Stomach (tissue), 9 donors: ENCODE measurements around the gene EXOSC7. TPM values are rescaled to one million over a fixed set of nuclear protein-coding genes. Genes with fewer than 3 reads are reported as not detected.

Source experiments
- DNase-seq, 2 donors: peaks; one replicate each; pipeline versions ENCODE4 v3.0.0 to v3.0.0-alpha.2; 2013 to 2019
- H3K27ac ChIP-seq, 5 donors: fragments of 200-600 bp in 4 of 5; sonication (generic) in 4 of 5; one replicate each; pipeline ENCODE4 v1.5.1; 2013 to 2019; ENCODE audit warnings: mild to moderate bottlenecking in 1 of 5, moderate library complexity in 1 of 5
- H3K27me3 ChIP-seq, 3 donors: fragments of 200-600 bp; sonication (generic); one replicate each; pipeline ENCODE4 v1.5.1; 2017 to 2019; ENCODE audit warnings: mixed run types in 1 of 3
- H3K36me3 ChIP-seq, 4 donors: fragments of 200-600 bp; sonication (generic); 1 replicate in 3 of 4; 2 replicates in 1 of 4; pipeline ENCODE4 v1.5.1; 2016 to 2019
- H3K4me1 ChIP-seq, 4 donors: fragments of 200-600 bp; sonication (generic); one replicate each; pipeline ENCODE4 v1.5.1; 2016 to 2019
- H3K4me3 ChIP-seq, 4 donors: fragments of 200-600 bp; sonication (generic) in 3 of 4; one replicate each; pipeline ENCODE4 v1.5.1; 2016 to 2019; ENCODE audit warnings: mild to moderate bottlenecking in 1 of 4
- H3K9me3 ChIP-seq, 4 donors: fragments of 200-600 bp; sonication (generic); one replicate each; pipeline ENCODE4 v1.5.1; 2016 to 2019
- CTCF ChIP-seq, 7 experiments: fragments of 450-650 bp in 4 of 7; fragments of 200-600 bp in 3 of 7; sonication (generic) in 3 of 7; IDR thresholded peaks; one replicate each; pipeline ENCODE4 v1.5.1; 2016 to 2019; ENCODE audit warnings: antibody characterized with exemption in 7 of 7, control low read depth in 2 of 7, mild to moderate bottlenecking in 1 of 7
- EP300 ChIP-seq: sonication (generic); formaldehyde crosslinking; IDR thresholded peaks from one replicate; pipeline ENCODE4 v1.6.1; 2017; ENCODE audit warnings: antibody characterized with exemption
- POLR2A ChIP-seq, 4 donors: fragments of 450-650 bp; IDR thresholded peaks; one replicate each; pipeline ENCODE4 v1.6.1; 2016; ENCODE audit warnings: antibody characterized with exemption in 4 of 4, control low read depth in 2 of 4, mild to moderate bottlenecking in 1 of 4, moderate library complexity in 1 of 4
- POLR2AphosphoS5 ChIP-seq, 3 donors: sonication (generic); formaldehyde crosslinking; IDR thresholded peaks; one replicate each; pipeline ENCODE4 v1.6.1; 2016; ENCODE audit warnings: antibody characterized with exemption in 3 of 3
- WGBS, 5 donors: extraction: QIAGEN DNeasy Blood & Tissue Kit in 3 of 5; methylation state at CpG; one replicate each; pipeline versions ENCODE4 v1.1.5 to v1.1.7; 2013 to 2018; 5-methylcytosine and 5-hydroxymethylcytosine counted together
- intact Hi-C: fragments of 100-400 bp; cut with DNase I; formaldehyde crosslinking; loops from one replicate; pipeline ENCODE4 v1.15.1; 2023; ENCODE audit warnings: low total_unique reads
- polyA plus RNA-seq, 3 donors: library from polyadenylated mRNA; stranded (reverse); fragments of 200-250 nt; gene quantifications; one replicate each; pipeline ENCODE4 v1.2.3, GENCODE V29; 2013
- total RNA-seq, 5 donors: library from RNA; depleted of rRNA; stranded (reverse); fragments of >200 nt; gene quantifications; one replicate each; pipeline versions ENCODE4 v1.1.0 to v1.2.3, GENCODE V29; 2014 to 2016
- donor health status: healthy with polysubstance abuse.
- donor health status: Bipolar disorder and iron deficiency.
- donor health status: healthy.

EXOSC7 gene
- total and polyA plus RNA-seq, 8 donors: 29.5 to 57.4 (median 42.6) TPM

- peak in 1 of 2 donors; percentile 8 for DNase-seq
- peak overlapping the region in 2 of 5 donors; percentile 36 to 80 for H3K27ac ChIP-seq
- no peaks in the 10 kb centered on the region for H3K36me3 ChIP-seq
- 69 to 89% (median 79%) methylated on average over 2 of the region's 2 CpGs for WGBS, 5 donors
- H3K4me1 ChIP-seq: peaks cover 5 to 87% (median 30%) of the 10 kb centered on the region in 4 donors
- TF ChIP-seq POLR2AphosphoS5 (IDR thresholded peaks at IDR 0.05): no peak
- no peak for TF ChIP-seq EP300
- no peak for TF ChIP-seq CTCF (IDR thresholded peaks at IDR 0.05)
- TF ChIP-seq POLR2A (IDR thresholded peaks at IDR 0.05): no peak
- intact Hi-C loops: no loop called here
- H3K4me3 ChIP-seq: no peak overlapping the region
- H3K27me3 ChIP-seq: no peaks in the 10 kb centered on the region
- no peaks in the 10 kb centered on the region for H3K9me3 ChIP-seq
Observed at GRCh38 chr3:44969828-44970179, 6.2 kb upstream of the EXOSC7 start.

DNA sequence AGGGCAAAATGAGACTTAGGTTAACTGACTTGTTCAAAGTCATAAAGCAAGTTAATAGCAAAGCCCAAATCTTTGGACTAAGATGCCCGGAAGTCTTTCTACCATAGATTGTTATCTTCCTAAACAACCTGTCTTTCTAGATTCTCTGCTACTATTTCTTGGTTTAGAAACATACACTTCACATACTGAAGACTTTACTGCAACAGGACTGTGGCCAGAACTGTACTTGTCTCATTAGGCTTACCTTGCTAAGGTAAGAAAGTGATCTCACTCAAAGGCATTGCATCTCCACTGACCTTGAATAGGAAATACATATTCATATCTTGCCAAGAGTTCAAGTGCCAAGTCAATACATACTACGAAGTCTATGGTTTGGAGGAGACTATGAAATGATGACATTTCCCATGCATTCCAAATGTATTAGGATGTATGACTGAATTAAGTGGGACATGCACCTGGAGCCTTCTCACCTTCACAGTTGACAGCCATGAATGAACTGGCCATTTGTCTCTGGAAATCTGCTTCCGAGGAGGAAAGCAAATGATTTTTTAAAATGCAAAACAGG is 5.0 kb upstream of the EXOSC7 start:
- intact Hi-C loops: no loop called here
- WGBS, 5 donors: 62 to 72% (median 69%) methylated on average over 3 of the region's 3 CpGs
- Histone ChIP-seq H3K27me3 (no peaks in the 10 kb centered on the region), H3K4me3 (no peak overlapping the region), H3K27ac (no peak overlapping the region), H3K9me3 (no peaks in the 10 kb centered on the region), H3K4me1 (peaks cover 6 to 87% (median 34%) of the 10 kb centered on the region in 4 donors), H3K36me3 (no peaks in the 10 kb centered on the region)
- TF ChIP-seq EP300 (no peak), POLR2AphosphoS5 (IDR thresholded peaks at IDR 0.05) (no peak), POLR2A (IDR thresholded peaks at IDR 0.05) (no peak), CTCF (IDR thresholded peaks at IDR 0.05) (no peak)
- no peak for DNase-seq

- TF ChIP-seq POLR2AphosphoS5 (IDR thresholded peaks at IDR 0.05): no peak
- no peak for TF ChIP-seq CTCF (IDR thresholded peaks at IDR 0.05)
- TF ChIP-seq POLR2A (IDR thresholded peaks at IDR 0.05): no peak
- no peak for TF ChIP-seq EP300
- Histone ChIP-seq H3K4me3 (peak overlapping the region in 3 of 4 donors; percentile 88 to 90 (median 89)), H3K27me3 (no peaks in the 10 kb centered on the region), H3K9me3 (no peaks in the 10 kb centered on the region), H3K4me1 (peaks cover 12 to 82% (median 49%) of the 10 kb centered on the region in 4 donors), H3K36me3 (no peaks in the 10 kb centered on the region), H3K27ac (peak overlapping the region; percentile 13 to 96 (median 91))
- 49 to 61% (median 51%) methylated on average over 4 of the region's 4 CpGs for WGBS, 5 donors
- intact Hi-C loops: no loop called here
- DNase-seq: peak; percentile 26 to 61
Observed at GRCh38 chr3:44974416-44974815, 1.6 kb upstream of the EXOSC7 start.

DNA sequence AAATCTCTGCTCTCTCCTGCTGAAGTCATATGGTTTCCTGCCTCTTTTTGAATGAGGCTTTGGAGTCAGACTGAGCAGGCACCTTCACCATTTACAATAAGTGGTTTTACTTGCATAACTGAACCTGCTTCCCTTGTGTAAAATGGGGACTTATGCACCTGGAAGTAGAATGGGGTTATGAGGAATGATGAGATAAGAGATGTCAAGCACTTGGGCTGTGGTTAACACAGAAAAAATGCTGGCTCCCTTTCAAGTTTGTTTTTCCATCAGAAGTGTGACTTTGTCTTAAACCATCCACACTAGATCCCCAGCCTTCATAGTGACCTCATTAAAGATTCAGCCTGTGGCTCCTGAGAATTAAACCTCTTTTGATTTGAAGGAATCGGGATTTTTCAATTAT is 5.2 kb downstream of the EXOSC7 start:
- WGBS, 5 donors: 91 to 97% (median 93%) methylated on average over 1 of the region's 1 CpG
- no peak for TF ChIP-seq POLR2A (IDR thresholded peaks at IDR 0.05)
- TF ChIP-seq POLR2AphosphoS5 (IDR thresholded peaks at IDR 0.05): no peak
- no peak for TF ChIP-seq EP300
- no peak for TF ChIP-seq CTCF (IDR thresholded peaks at IDR 0.05)
- Histone ChIP-seq H3K4me1 (peaks cover 15 to 82% (median 60%) of the 10 kb centered on the region in 4 donors), H3K9me3 (no peaks in the 10 kb centered on the region), H3K36me3 (peaks cover 0 to 10% (median 4%) of the 10 kb centered on the region in 4 donors), H3K27me3 (no peaks in the 10 kb centered on the region), H3K27ac (peak overlapping the region in 2 of 5 donors; percentile 2 to 60), H3K4me3 (no peak overlapping the region)
- intact Hi-C loops: no loop called here
- DNase-seq: no peak
